ENCODE measurements around the gene PCARE.

DNA sequence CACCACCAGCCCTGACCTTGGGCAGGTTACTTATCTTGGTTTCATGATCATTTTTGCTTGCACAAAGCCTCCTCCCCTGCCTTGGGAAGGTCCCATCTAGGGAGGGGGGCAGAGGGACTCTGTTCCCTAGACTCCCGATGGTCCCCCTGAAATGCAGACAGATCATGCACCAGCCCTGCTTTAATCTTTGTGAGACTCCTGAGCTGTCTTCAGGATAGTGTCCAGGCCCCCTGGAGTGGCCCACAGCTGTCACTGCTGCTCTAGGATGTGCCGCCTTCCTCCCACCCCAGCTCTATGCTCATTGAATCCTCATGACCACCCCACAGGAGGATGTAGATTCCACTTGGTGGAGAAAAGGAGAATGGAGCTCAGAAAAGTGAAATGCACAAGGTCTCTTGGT, 28.0 kb downstream of the PCARE start:
- TF ChIP-seq EZH2phosphoT487 (IDR thresholded peaks at IDR 0.05; ENCODE audit: low read length) (no peak), EZH2 (optimal IDR thresholded peaks at IDR 0.05; ENCODE audit: low read depth, low read length) (no peak)
- TF ChIP-seq, protein P1, sequence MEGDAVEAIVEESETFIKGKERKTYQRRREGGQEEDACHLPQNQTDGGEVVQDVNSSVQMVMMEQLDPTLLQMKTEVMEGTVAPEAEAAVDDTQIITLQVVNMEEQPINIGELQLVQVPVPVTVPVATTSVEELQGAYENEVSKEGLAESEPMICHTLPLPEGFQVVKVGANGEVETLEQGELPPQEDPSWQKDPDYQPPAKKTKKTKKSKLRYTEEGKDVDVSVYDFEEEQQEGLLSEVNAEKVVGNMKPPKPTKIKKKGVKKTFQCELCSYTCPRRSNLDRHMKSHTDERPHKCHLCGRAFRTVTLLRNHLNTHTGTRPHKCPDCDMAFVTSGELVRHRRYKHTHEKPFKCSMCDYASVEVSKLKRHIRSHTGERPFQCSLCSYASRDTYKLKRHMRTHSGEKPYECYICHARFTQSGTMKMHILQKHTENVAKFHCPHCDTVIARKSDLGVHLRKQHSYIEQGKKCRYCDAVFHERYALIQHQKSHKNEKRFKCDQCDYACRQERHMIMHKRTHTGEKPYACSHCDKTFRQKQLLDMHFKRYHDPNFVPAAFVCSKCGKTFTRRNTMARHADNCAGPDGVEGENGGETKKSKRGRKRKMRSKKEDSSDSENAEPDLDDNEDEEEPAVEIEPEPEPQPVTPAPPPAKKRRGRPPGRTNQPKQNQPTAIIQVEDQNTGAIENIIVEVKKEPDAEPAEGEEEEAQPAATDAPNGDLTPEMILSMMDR (IDR thresholded peaks at IDR 0.05; ENCODE audit: low read length), result no peak
